Ascending aorta (tissue), 2 donors: ENCODE data around the gene CEL. TPM values are rescaled to one million over a fixed set of nuclear protein-coding genes. Genes with fewer than 3 reads are reported as not detected.

ENCODE experiments used
- DNase-seq, 2 donors: peaks; one replicate each; pipeline ENCODE4 v3.0.0-alpha.2; 2019; ENCODE audit warnings: low spot score in 2 of 2
- H3K27ac ChIP-seq, 2 donors: fragments of 200-600 bp; sonication (generic); one replicate each; pipeline ENCODE4 v1.5.1; 2016 to 2017; ENCODE audit warnings: mild to moderate bottlenecking in 1 of 2
- H3K27me3 ChIP-seq: fragments of 200-600 bp; sonication (generic); one replicate; pipeline ENCODE4 v1.5.1; 2017
- H3K36me3 ChIP-seq, 2 donors: fragments of 200-600 bp; sonication (generic); one replicate each; pipeline ENCODE4 v1.5.1; 2016
- H3K4me1 ChIP-seq, 2 donors: fragments of 200-600 bp; sonication (generic); one replicate each; pipeline ENCODE4 v1.5.1; 2016 to 2017; ENCODE audit warnings: mild to moderate bottlenecking in 1 of 2
- H3K4me3 ChIP-seq, 2 donors: fragments of 200-600 bp; sonication (generic); one replicate each; pipeline ENCODE4 v1.5.1; 2016 to 2017; ENCODE audit warnings: mild to moderate bottlenecking in 1 of 2
- H3K9me3 ChIP-seq, 2 donors: fragments of 200-600 bp; sonication (generic); one replicate each; pipeline ENCODE4 v1.5.1; 2016
- CTCF ChIP-seq, 3 experiments: fragments of 200-600 bp in 2 of 3; fragments of 450-650 bp in 1 of 3; sonication (generic) in 2 of 3; IDR thresholded peaks; one replicate each; pipeline ENCODE4 v1.5.1; 2016 to 2019; ENCODE audit warnings: antibody characterized with exemption in 3 of 3, mild to moderate bottlenecking in 1 of 3, moderate library complexity in 1 of 3
- intact Hi-C: fragments of 100-400 bp; cut with DNase I; formaldehyde crosslinking; loops from one replicate; pipeline ENCODE4 v1.15.1; 2023
- total RNA-seq: library from RNA; depleted of rRNA; stranded (reverse); fragments of >200 nt; gene quantifications from one replicate; pipeline ENCODE4 v1.1.0, GENCODE V29; 2016

Gene CEL
- total RNA-seq, 1 donor from 2014 or later = not detected

GRCh38 chr9:133111808-133112662 lies 50.3 kb downstream of the CEL start:
- no peak for TF ChIP-seq CTCF (IDR thresholded peaks at IDR 0.05)
- Histone ChIP-seq H3K36me3 (peaks cover 38 to 46% of the 10 kb centered on the region in 2 donors), H3K4me3 (no peak overlapping the region), H3K27ac (no peak overlapping the region), H3K27me3 (no peaks in the 10 kb centered on the region), H3K9me3 (no peaks in the 10 kb centered on the region), H3K4me1 (peaks cover 9 to 22% of the 10 kb centered on the region in 2 donors)
- no peak for DNase-seq
- intact Hi-C loops = no loop called here

GRCh38 chr9:133112663-133113026 lies 50.9 kb downstream of the CEL start:
- Histone ChIP-seq H3K9me3 (no peaks in the 10 kb centered on the region), H3K27ac (peak overlapping the region; percentile 67 to 68), H3K27me3 (no peaks in the 10 kb centered on the region), H3K4me1 (peaks cover 9 to 22% of the 10 kb centered on the region in 2 donors), H3K4me3 (no peak overlapping the region), H3K36me3 (peaks cover 31 to 40% of the 10 kb centered on the region in 2 donors)
- no peak for TF ChIP-seq CTCF (IDR thresholded peaks at IDR 0.05)
- intact Hi-C loops = no loop called here
- DNase-seq = peak; percentile 80 to 87

GRCh38 chr9:133113163-133113948 lies 51.6 kb downstream of the CEL start:
- TF ChIP-seq CTCF (IDR thresholded peaks at IDR 0.05) = no peak
- no peaks in the 10 kb centered on the region for H3K9me3 ChIP-seq
- intact Hi-C loops = no loop called here
- peaks cover 9 to 22% of the 10 kb centered on the region in 2 donors for H3K4me1 ChIP-seq
- H3K4me3 ChIP-seq = peak overlapping the region in 1 of 2 donors; percentile 11
- H3K27ac ChIP-seq = peak overlapping the region; percentile 67 to 68
- peak in 1 of 2 donors; percentile 75 for DNase-seq
- peaks cover 24 to 33% of the 10 kb centered on the region in 2 donors for H3K36me3 ChIP-seq
- H3K27me3 ChIP-seq = no peaks in the 10 kb centered on the region

- Histone ChIP-seq H3K27me3 (no peaks in the 10 kb centered on the region), H3K27ac (peak overlapping the region; percentile 67 to 68), H3K4me3 (peak overlapping the region in 1 of 2 donors; percentile 11), H3K36me3 (peaks cover 16 to 24% of the 10 kb centered on the region in 2 donors), H3K4me1 (peaks cover 12 to 26% of the 10 kb centered on the region in 2 donors), H3K9me3 (no peaks in the 10 kb centered on the region)
- TF ChIP-seq CTCF (IDR thresholded peaks at IDR 0.05) = no peak
- intact Hi-C loops = no loop called here
- peak in 1 of 2 donors; percentile 64 for DNase-seq
Observed at GRCh38 chr9:133113949-133114885, 52.4 kb downstream of the CEL start.
